ENCODE measurements around the gene BUD23. TPM values are rescaled to one million over a fixed set of nuclear protein-coding genes. Genes with fewer than 3 reads are reported as not detected.
"Not testable (repeated sequence)": the region's sequence is repeated elsewhere in the genome, so short reads cannot be mapped to it uniquely, and the experiment has no call there.

Gene BUD23
- total RNA-seq, 1 donor from 2014 or later, result 42.6 TPM

GRCh38 chr7:73659983-73660382 lies 23.4 kb upstream of the BUD23 start:
- H3K36me3 Mint-ChIP-seq (ENCODE audit: low read depth), result peaks cover 1% of the 10 kb centered on the region
- peaks cover 10% of the 10 kb centered on the region for H3K9me3 Mint-ChIP-seq (ENCODE audit: low read depth)
- H3K4me3 Mint-ChIP-seq (ENCODE audit: unreplicated experiment), result no peak overlapping the region
- no peak for DNase-seq (ENCODE audit: low spot score)
- H3K27ac Mint-ChIP-seq (ENCODE audit: unreplicated experiment), result no peak overlapping the region
- H3K27me3 Mint-ChIP-seq (ENCODE audit: low read depth), result peaks cover 19% of the 10 kb centered on the region
- no peaks in the 10 kb centered on the region for H3K4me1 Mint-ChIP-seq (ENCODE audit: low read depth)
- no peak for TF ChIP-seq CTCF (IDR thresholded peaks at IDR 0.05)

GRCh38 chr7:73660594-73660993 lies 22.8 kb upstream of the BUD23 start:
- not testable (repeated sequence) for H3K9me3 Mint-ChIP-seq (ENCODE audit: low read depth); DNase-seq (ENCODE audit: low spot score); H3K4me1 Mint-ChIP-seq (ENCODE audit: low read depth); H3K36me3 Mint-ChIP-seq (ENCODE audit: low read depth); H3K27ac Mint-ChIP-seq (ENCODE audit: unreplicated experiment); H3K4me3 Mint-ChIP-seq (ENCODE audit: unreplicated experiment)
- peaks cover 18% of the 10 kb centered on the region for H3K27me3 Mint-ChIP-seq (ENCODE audit: low read depth)

- no peak for TF ChIP-seq CTCF (IDR thresholded peaks at IDR 0.05)
- no peak overlapping the region for H3K27ac Mint-ChIP-seq (ENCODE audit: unreplicated experiment)
- H3K4me1 Mint-ChIP-seq (ENCODE audit: low read depth), result peaks cover 8% of the 10 kb centered on the region
- no peak overlapping the region for H3K4me3 Mint-ChIP-seq (ENCODE audit: unreplicated experiment)
- peaks cover 18% of the 10 kb centered on the region for H3K27me3 Mint-ChIP-seq (ENCODE audit: low read depth)
- no peaks in the 10 kb centered on the region for H3K36me3 Mint-ChIP-seq (ENCODE audit: low read depth)
- H3K9me3 Mint-ChIP-seq (ENCODE audit: low read depth), result peaks cover 10% of the 10 kb centered on the region
- DNase-seq (ENCODE audit: low spot score), result no peak
These were observed 20.4 kb upstream of the BUD23 start for GRCh38 chr7:73663033-73663432.

GRCh38 chr7:73667344-73668102 lies 15.9 kb upstream of the BUD23 start, which contains the start of gene VPS37D:
Gene VPS37D (plus strand): TSS chr7:73667831. CDS start chr7:73667959, 128 bp downstream.
- H3K4me3 Mint-ChIP-seq (ENCODE audit: unreplicated experiment), result peak within 1 kb of the TSS; percentile 82
- H3K27ac Mint-ChIP-seq (ENCODE audit: unreplicated experiment), result peak within 1 kb of the TSS; percentile 59
- peak; percentile 85 for TF ChIP-seq CTCF (IDR thresholded peaks at IDR 0.05)
- peak; percentile 91 for DNase-seq (ENCODE audit: low spot score)
- peaks cover 18% of the 10 kb centered on the region for H3K4me1 Mint-ChIP-seq (ENCODE audit: low read depth)
- peaks cover 1% of the 10 kb centered on the region for H3K36me3 Mint-ChIP-seq (ENCODE audit: low read depth)
- peaks cover 7% of the 10 kb centered on the region for H3K9me3 Mint-ChIP-seq (ENCODE audit: low read depth)
- peaks cover 5% of the 10 kb centered on the region for H3K27me3 Mint-ChIP-seq (ENCODE audit: low read depth)

- no peak for DNase-seq (ENCODE audit: low spot score)
- H3K27me3 Mint-ChIP-seq (ENCODE audit: low read depth), result peaks cover under 1% of the 10 kb centered on the region
- peak overlapping the region; percentile 82 for H3K4me3 Mint-ChIP-seq (ENCODE audit: unreplicated experiment)
- H3K36me3 Mint-ChIP-seq (ENCODE audit: low read depth), result peaks cover 1% of the 10 kb centered on the region
- TF ChIP-seq CTCF (IDR thresholded peaks at IDR 0.05), result no peak
- peaks cover 18% of the 10 kb centered on the region for H3K4me1 Mint-ChIP-seq (ENCODE audit: low read depth)
- H3K27ac Mint-ChIP-seq (ENCODE audit: unreplicated experiment), result peak overlapping the region; percentile 59
- peaks cover 1% of the 10 kb centered on the region for H3K9me3 Mint-ChIP-seq (ENCODE audit: low read depth)
These were observed 15.1 kb upstream of the BUD23 start for GRCh38 chr7:73668103-73668885.
